HepG2 (cell line): ENCODE measurements around the gene UCKL1. TPM values are rescaled to one million over a fixed set of nuclear protein-coding genes. Genes with fewer than 3 reads are reported as not detected.

Source experiments
- CHD2 ChIP-seq: IDR thresholded peaks from 2 replicates; pipeline ENCODE4 v1.6.1; 2011; ENCODE audit warnings: low read depth, low read length, improper control_type of control experiment
- EP300 ChIP-seq, 3 experiments: sonication (generic) in 1 of 3; formaldehyde crosslinking in 1 of 3; IDR thresholded peaks; 2 replicates each; pipeline versions ENCODE4 v1.5.1 to v1.6.1; 2011 to 2020; ENCODE audit warnings: low read depth in 2 of 3, low read length in 2 of 3, borderline replicate concordance in 1 of 3, improper control_type of control experiment in 1 of 3, mild to moderate bottlenecking in 1 of 3, missing genetic modification reagents in 1 of 3, moderate library complexity in 1 of 3
- FOXA1 ChIP-seq, 2 experiments: fragments of 450-650 bp in 1 of 2; sonication (generic) in 1 of 2; formaldehyde crosslinking in 1 of 2; IDR thresholded peaks; 2 replicates each; pipeline versions ENCODE4 v1.4.0 to v1.6.1; 2016 to 2020; ENCODE audit warnings: missing genetic modification reagents in 1 of 2
- KDM4B ChIP-seq: sonication (generic); formaldehyde crosslinking; IDR thresholded peaks from 2 replicates; pipeline ENCODE4 v1.4.0; 2020; ENCODE audit warnings: missing genetic modification reagents
- KDM5B ChIP-seq: sonication (generic); formaldehyde crosslinking; IDR thresholded peaks from 2 replicates; pipeline ENCODE4 v1.4.0; 2020; ENCODE audit warnings: missing genetic modification reagents, mild to moderate bottlenecking, borderline replicate concordance
- KLF11 ChIP-seq: IDR thresholded peaks from 2 replicates; pipeline ENCODE4 v1.6.1; 2016; ENCODE audit warnings: missing compliant biosample characterization
- KMT2B ChIP-seq: IDR thresholded peaks from 2 replicates; pipeline ENCODE4 v1.6.1; 2016; ENCODE audit warnings: missing genetic modification reagents, missing compliant biosample characterization
- MAFG ChIP-seq: sonication (generic); formaldehyde crosslinking; IDR thresholded peaks from 2 replicates; pipeline ENCODE4 v1.5.1; 2020; ENCODE audit warnings: mild to moderate bottlenecking, missing genetic modification reagents
- MTA3 ChIP-seq: sonication (generic); formaldehyde crosslinking; IDR thresholded peaks from 2 replicates; pipeline ENCODE4 v1.4.0; 2020; ENCODE audit warnings: missing genetic modification reagents
- NFYB ChIP-seq: sonication (generic); formaldehyde crosslinking; IDR thresholded peaks from 2 replicates; pipeline ENCODE4 v1.4.0; 2020; ENCODE audit warnings: missing genetic modification reagents
- PPARG ChIP-seq: conservative IDR thresholded peaks from 2 replicates; pipeline ENCODE4 v1.6.1; 2016; ENCODE audit warnings: missing biosample characterization, missing genetic modification reagents
- REXO4 ChIP-seq: sonication (generic); formaldehyde crosslinking; IDR thresholded peaks from 2 replicates; pipeline ENCODE4 v1.8.0; 2022; ENCODE audit warnings: missing genetic modification reagents, mild to moderate bottlenecking, borderline replicate concordance
- SRSF1 ChIP-seq: fragments of 200-400 bp; formaldehyde crosslinking; optimal IDR thresholded peaks from 2 replicates; pipeline ENCODE3; 2017; ENCODE audit warnings: mild to moderate bottlenecking, low read depth, low read length, moderate library complexity
- TSC22D2 ChIP-seq: sonication (generic); formaldehyde crosslinking; IDR thresholded peaks from 2 replicates; pipeline ENCODE4 v1.5.1; 2020; ENCODE audit warnings: missing genetic modification reagents, mild to moderate bottlenecking, borderline replicate concordance
- ZBTB7A ChIP-seq: sonication (generic); formaldehyde crosslinking; IDR thresholded peaks from 2 replicates; pipeline ENCODE4 v1.8.0; 2022; ENCODE audit warnings: mild to moderate bottlenecking, missing genetic modification reagents
- ZMYM3 ChIP-seq: sonication (generic); formaldehyde crosslinking; IDR thresholded peaks from 2 replicates; pipeline ENCODE4 v1.5.1; 2020; ENCODE audit warnings: mild to moderate bottlenecking, missing genetic modification reagents
- ZNF543 ChIP-seq: sonication (generic); formaldehyde crosslinking; IDR thresholded peaks from 2 replicates; pipeline ENCODE4 v1.4.0; 2020; ENCODE audit warnings: mild to moderate bottlenecking, missing genetic modification reagents
- ZNF564 ChIP-seq: sonication (generic); formaldehyde crosslinking; IDR thresholded peaks from 2 replicates; pipeline ENCODE4 v1.8.1; 2023; ENCODE audit warnings: mild to moderate bottlenecking, missing genetic modification reagents
- ZNF703 ChIP-seq: sonication (generic); formaldehyde crosslinking; IDR thresholded peaks from 2 replicates; pipeline ENCODE4 v1.5.1; 2020; ENCODE audit warnings: missing genetic modification reagents, mild to moderate bottlenecking, moderate library complexity, borderline replicate concordance
- ZNF768 ChIP-seq: sonication (generic); formaldehyde crosslinking; IDR thresholded peaks from 2 replicates; pipeline ENCODE4 v1.4.0; 2020; ENCODE audit warnings: missing genetic modification reagents
- ZNF879 ChIP-seq: sonication (generic); formaldehyde crosslinking; IDR thresholded peaks from 2 replicates; pipeline ENCODE4 v1.8.1; 2023; ENCODE audit warnings: missing genetic modification reagents
- ZSCAN29 ChIP-seq: sonication (generic); formaldehyde crosslinking; conservative IDR thresholded peaks from 2 replicates; pipeline ENCODE4 v1.4.0; 2020; ENCODE audit warnings: mild to moderate bottlenecking, missing genetic modification reagents
- polyA plus RNA-seq, 8 experiments: library from polyadenylated mRNA; depleted of rRNA in 3 of 8; stranded (reverse) in 7 of 8; unstranded in 1 of 8; fragments of >200 nt; fragmentation: Illumina TruSeq in 4 of 8; extraction: Trizol in 4 of 8; gene quantifications; 2 replicates each; pipeline versions ENCODE4 v1.2.1 to v1.2.3, GENCODE V29; 2011 to 2016; ENCODE audit warnings: low read depth in 4 of 8, missing spikeins in 1 of 8, mixed read lengths in 1 of 8; ENCODE audit not compliant: insufficient read depth in 1 of 8
- total RNA-seq, 5 experiments: library from RNA; depleted of rRNA; stranded (reverse); fragments of >200 nt; fragmentation: Illumina TruSeq; extraction: Trizol; gene quantifications; 2 replicates each; pipeline ENCODE4 v1.2.3, GENCODE V29; 2016; ENCODE audit warnings: low read depth in 1 of 5
- TF ChIP-seq, protein P1 (sequence below): sonication (generic); formaldehyde crosslinking; IDR thresholded peaks from 2 replicates; pipeline ENCODE4 v1.5.1; 2020; ENCODE audit warnings: missing genetic modification reagents, mild to moderate bottlenecking, borderline replicate concordance
- TF ChIP-seq, protein P2 (sequence below): sonication (generic); formaldehyde crosslinking; IDR thresholded peaks from 2 replicates; pipeline ENCODE4 v1.4.0; 2020; ENCODE audit warnings: mild to moderate bottlenecking, missing genetic modification reagents
- TF ChIP-seq, protein P3 (sequence below): sonication (generic); formaldehyde crosslinking; IDR thresholded peaks from 2 replicates; pipeline ENCODE4 v1.4.0; 2020; ENCODE audit warnings: missing genetic modification reagents, borderline replicate concordance

UCKL1 gene
- total and polyA plus RNA-seq, 2 of the 13 experiments (the other 11 are each of a cell fraction or from before 2014, with no cell fraction given): 50.2 to 126 TPM

DNA sequence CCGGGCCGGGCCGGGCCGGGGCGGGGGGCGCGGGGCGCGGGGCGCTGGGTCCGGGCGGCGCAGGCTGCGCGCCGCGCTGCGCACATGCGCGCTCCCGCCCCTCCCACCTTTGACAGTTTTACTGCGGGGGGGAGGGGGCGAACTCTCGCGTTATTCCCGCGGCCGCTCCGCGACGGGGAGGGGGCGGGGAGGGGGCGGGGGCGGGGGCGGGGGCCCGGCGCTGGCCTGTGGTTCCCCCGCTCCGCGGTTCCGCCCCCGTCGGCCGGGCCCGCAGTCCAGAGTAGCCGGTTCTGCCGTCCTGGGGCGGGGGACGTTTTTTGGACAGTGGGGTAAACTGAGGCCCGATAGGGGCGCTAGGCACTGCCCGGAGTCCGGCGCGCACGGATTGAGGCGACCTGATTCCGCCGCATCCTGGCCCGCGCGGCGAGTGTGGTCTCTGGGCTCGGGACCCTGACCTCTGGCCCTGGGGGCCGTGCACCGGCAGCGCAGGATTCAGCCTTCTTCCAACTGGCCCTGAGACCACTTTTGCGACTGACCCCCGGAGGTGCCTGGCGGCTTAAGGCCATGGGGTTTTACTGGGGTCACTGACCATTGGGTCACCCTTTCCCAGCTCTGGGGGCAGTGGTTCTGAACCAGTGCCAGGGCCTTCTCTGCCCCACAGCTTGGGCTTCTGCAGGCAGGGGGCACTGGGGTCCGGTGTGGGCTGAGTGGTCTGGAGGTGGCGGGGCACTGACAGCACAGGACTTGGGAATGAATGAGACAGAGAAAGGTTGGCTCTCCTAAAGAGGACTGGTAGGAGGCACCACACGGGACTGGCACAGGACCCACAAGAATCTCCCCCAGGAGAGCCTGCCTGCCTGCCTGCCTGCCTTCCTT lies 13.9 kb upstream of the UCKL1 start, which contains the start of gene ZNF512B (continued):
- TF ChIP-seq, protein P1, sequence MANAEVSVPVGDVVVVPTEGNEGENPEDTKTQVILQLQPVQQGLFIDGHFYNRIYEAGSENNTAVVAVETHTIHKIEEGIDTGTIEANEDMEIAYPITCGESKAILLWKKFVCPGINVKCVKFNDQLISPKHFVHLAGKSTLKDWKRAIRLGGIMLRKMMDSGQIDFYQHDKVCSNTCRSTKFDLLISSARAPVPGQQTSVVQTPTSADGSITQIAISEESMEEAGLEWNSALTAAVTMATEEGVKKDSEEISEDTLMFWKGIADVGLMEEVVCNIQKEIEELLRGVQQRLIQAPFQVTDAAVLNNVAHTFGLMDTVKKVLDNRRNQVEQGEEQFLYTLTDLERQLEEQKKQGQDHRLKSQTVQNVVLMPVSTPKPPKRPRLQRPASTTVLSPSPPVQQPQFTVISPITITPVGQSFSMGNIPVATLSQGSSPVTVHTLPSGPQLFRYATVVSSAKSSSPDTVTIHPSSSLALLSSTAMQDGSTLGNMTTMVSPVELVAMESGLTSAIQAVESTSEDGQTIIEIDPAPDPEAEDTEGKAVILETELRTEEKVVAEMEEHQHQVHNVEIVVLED: peak; percentile 24; the same call in 1 of the 2 replicates
- TF ChIP-seq KMT2B (CRISPR knock-in tag) (peak; percentile 49; the same call in 1 of the 2 replicates), KLF11 (0 out of 2 replicates have a peak, but pooled peaks have one; percentile 34), ZNF543 (no peak), FOXA1 (IDR thresholded peaks at IDR 0.05) (no peak), FOXA1 (CRISPR knock-in tag; IDR thresholded peaks at IDR 0.05) (0 out of 2 replicates have a peak, but pooled peaks have one; percentile 4), NFYB (CRISPR knock-in tag) (peak; percentile 14; the same call in 1 of the 2 replicates), REXO4 (CRISPR knock-in tag) (no peak), TSC22D2 (CRISPR knock-in tag) (no peak), KDM4B (CRISPR knock-in tag) (peak; percentile 50; the same call in 1 of the 2 replicates), MTA3 (CRISPR knock-in tag) (no peak), ZBTB7A (CRISPR knock-in tag) (peak; percentile 68), ZNF879 (CRISPR knock-in tag) (no peak), PPARG (CRISPR knock-in tag) (0 out of 2 replicates have a peak, but pooled peaks have one; percentile 18), ZNF703 (no peak), KDM5B (peak; percentile 46), ZNF768 (CRISPR knock-in tag) (peak; percentile 86), EP300 (IDR thresholded peaks at IDR 0.05; ENCODE audit: low read depth in 2 of 2, low read length in 2 of 2) (no peak), EP300 (CRISPR knock-in tag; IDR thresholded peaks at IDR 0.05; ENCODE audit: borderline replicate concordance) (no peak; the same call in 1 of the 2 replicates), ZNF564 (CRISPR knock-in tag) (no peak), ZMYM3 (peak; percentile 69), ZSCAN29 (peak; percentile 77), CHD2 (peak; percentile 91), SRSF1 (peak; percentile 56), MAFG (CRISPR knock-in tag) (no peak)
- TF ChIP-seq, protein P2, sequence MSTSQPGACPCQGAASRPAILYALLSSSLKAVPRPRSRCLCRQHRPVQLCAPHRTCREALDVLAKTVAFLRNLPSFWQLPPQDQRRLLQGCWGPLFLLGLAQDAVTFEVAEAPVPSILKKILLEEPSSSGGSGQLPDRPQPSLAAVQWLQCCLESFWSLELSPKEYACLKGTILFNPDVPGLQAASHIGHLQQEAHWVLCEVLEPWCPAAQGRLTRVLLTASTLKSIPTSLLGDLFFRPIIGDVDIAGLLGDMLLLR: no peak
- TF ChIP-seq, protein P3, sequence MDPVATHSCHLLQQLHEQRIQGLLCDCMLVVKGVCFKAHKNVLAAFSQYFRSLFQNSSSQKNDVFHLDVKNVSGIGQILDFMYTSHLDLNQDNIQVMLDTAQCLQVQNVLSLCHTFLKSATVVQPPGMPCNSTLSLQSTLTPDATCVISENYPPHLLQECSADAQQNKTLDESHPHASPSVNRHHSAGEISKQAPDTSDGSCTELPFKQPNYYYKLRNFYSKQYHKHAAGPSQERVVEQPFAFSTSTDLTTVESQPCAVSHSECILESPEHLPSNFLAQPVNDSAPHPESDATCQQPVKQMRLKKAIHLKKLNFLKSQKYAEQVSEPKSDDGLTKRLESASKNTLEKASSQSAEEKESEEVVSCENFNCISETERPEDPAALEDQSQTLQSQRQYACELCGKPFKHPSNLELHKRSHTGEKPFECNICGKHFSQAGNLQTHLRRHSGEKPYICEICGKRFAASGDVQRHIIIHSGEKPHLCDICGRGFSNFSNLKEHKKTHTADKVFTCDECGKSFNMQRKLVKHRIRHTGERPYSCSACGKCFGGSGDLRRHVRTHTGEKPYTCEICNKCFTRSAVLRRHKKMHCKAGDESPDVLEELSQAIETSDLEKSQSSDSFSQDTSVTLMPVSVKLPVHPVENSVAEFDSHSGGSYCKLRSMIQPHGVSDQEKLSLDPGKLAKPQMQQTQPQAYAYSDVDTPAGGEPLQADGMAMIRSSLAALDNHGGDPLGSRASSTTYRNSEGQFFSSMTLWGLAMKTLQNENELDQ (CRISPR knock-in tag): no peak
